ENCODE measurements around the gene GNG8. TPM values are rescaled to one million over a fixed set of nuclear protein-coding genes. Genes with fewer than 3 reads are reported as not detected.

The GNG8 gene
- total and polyA plus RNA-seq, 3 donors from 2014 or later, result not detected

- intact Hi-C loops (cut with DNase I; ENCODE audit: low total_unique reads), result no loop called here
- peak overlapping the region; percentile 34 to 47 for H3K4me3 ChIP-seq
- TF ChIP-seq CTCF (IDR thresholded peaks at IDR 0.05), result no peak
- TF ChIP-seq POLR2A (IDR thresholded peaks at IDR 0.05), result no peak
Observed at GRCh38 chr19:46639358-46640182, 3.6 kb upstream of the GNG8 start.

DNA sequence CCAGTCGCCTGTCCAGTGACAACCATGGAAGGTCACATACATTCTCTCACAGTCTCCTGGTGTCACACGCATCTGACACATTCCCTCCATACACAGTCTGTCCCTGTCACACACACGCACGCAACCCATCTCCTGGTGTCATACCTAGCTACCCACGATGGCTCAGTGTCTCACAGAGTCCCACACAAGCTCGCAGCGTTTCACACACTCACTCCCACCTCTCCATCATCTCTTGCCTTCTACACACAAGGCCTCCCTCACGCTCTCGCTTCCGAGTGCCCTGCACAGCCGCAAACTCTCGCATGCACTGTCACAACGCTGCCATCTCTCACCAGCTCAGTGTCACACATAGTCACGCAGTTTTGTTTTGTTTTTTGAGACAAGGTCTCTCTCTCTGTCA, 1.2 kb upstream of the GNG8 start:
- Histone ChIP-seq H3K9me3 (no peaks in the 10 kb centered on the region), H3K4me3 (no peak overlapping the region), H3K27me3 (no peaks in the 10 kb centered on the region), H3K27ac (no peak overlapping the region), H3K36me3 (ENCODE audit: low read depth, missing control alignments) (no peaks in the 10 kb centered on the region), H3K4me1 (peaks cover 10% of the 10 kb centered on the region)
- intact Hi-C loops (cut with DNase I; ENCODE audit: low total_unique reads), result no loop called here
- no peak for TF ChIP-seq POLR2A (IDR thresholded peaks at IDR 0.05)
- no peak for TF ChIP-seq CTCF (IDR thresholded peaks at IDR 0.05)
- 81 to 88% methylated on average over 14 of the region's 14 CpGs for WGBS, 2 donors
- DNase-seq, result no peak

More at GRCh38 chr19:46639358-46640182, 3.6 kb upstream of the GNG8 start:
- Histone ChIP-seq H3K27ac (peak overlapping the region in 1 of 2 donors; percentile 72), H3K9me3 (no peaks in the 10 kb centered on the region), H3K27me3 (no peaks in the 10 kb centered on the region), H3K4me1 (peaks cover 8% of the 10 kb centered on the region), H3K36me3 (ENCODE audit: low read depth, missing control alignments) (no peaks in the 10 kb centered on the region)
- peak; percentile 31 for DNase-seq
- 9% methylated on average over 16 to 41 of the region's 49 CpGs for WGBS, 2 donors

DNA sequence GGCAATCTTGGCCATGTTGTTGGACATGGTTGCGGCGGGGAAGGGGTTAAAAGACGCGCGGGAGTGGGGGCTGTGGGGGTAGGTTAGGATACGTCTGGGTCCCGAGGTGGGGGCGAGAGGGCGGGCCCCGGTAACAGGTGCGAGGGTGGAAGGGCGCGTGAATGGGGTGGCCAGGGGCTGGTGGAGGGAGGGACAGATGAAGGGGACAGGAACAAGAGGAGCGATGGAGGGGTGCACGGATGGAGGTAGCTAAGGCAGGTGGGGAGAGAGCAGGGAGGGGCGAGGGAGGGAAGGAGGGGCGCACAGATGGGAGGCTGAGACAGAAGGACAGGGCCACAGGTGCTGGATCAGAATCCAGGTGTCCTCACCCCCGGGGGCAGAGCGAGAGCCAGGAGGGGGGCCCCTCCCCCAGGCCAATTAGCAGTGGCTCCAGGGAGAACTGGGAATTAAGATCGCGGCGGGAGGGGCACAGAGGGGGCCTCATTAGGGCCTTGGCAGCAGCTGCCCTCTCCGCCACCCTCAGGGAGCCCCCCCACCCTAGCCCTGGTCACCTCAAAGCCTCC, 1.3 kb downstream of the GNG8 start:
- Histone ChIP-seq H3K4me1 (peaks cover 10% of the 10 kb centered on the region), H3K9me3 (no peaks in the 10 kb centered on the region), H3K27me3 (no peaks in the 10 kb centered on the region), H3K36me3 (ENCODE audit: low read depth, missing control alignments) (no peaks in the 10 kb centered on the region), H3K4me3 (no peak overlapping the region), H3K27ac (no peak overlapping the region)
- TF ChIP-seq CTCF (IDR thresholded peaks at IDR 0.05), result no peak
- no peak for TF ChIP-seq POLR2A (IDR thresholded peaks at IDR 0.05)
- no peak for DNase-seq
- WGBS, 2 donors, result 3 to 7% methylated on average over 23 of the region's 23 CpGs
- intact Hi-C loops (cut with DNase I; ENCODE audit: low total_unique reads), result no loop called here

DNA sequence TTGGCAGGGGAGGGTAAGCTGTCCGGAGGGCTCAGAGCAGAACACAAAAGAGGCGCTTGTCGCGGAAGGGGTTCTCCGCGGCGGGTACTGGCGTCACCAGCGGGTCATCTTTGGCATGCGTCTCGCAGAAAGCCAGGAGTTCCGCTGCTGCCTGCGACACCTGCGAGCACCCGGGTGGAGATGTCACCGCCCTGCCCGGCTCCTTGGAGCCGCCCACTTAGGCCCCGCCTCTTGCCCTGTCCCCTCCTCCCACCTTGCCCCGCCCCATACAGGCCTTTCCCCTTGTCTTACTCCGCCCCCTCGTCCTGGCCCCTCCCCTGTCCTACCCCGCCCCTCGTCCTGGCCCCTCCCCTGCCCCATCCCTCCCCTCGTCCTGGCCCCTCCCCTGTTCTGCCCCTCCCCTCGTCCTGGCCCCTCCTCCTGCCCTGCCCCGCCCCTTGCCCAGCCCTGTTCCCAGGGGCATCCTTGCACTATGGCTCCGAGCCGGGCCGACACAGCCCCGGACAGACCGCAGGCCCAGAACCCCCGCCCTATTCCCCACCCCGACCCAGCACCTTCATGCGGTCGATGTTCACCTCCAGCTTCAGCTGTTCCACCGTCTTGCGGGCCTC, 1.9 kb downstream of the GNG8 start:
- Histone ChIP-seq H3K4me3 (peak overlapping the region; percentile 34 to 37), H3K4me1 (peaks cover 10% of the 10 kb centered on the region), H3K27me3 (no peaks in the 10 kb centered on the region), H3K9me3 (no peaks in the 10 kb centered on the region), H3K36me3 (ENCODE audit: low read depth, missing control alignments) (no peaks in the 10 kb centered on the region), H3K27ac (no peak overlapping the region)
- peak; percentile 74 for DNase-seq
- intact Hi-C loops (cut with DNase I; ENCODE audit: low total_unique reads), result no loop called here
- TF ChIP-seq CTCF (IDR thresholded peaks at IDR 0.05) (no peak), POLR2A (IDR thresholded peaks at IDR 0.05) (no peak)
- 6 to 19% methylated on average over 20 to 38 of the region's 38 CpGs for WGBS, 2 donors

All from testis (tissue), 3 donors.